Lower leg skin (tissue), 4 donors: ENCODE results near the gene CD14. TPM values are rescaled to one million over a fixed set of nuclear protein-coding genes. Genes with fewer than 3 reads are reported as not detected.
"Not testable (repeated sequence)": the region's sequence is repeated elsewhere in the genome, so short reads cannot be mapped to it uniquely, and the experiment has no call there.

Experiments used
- DNase-seq, 2 donors: peaks; one replicate each; pipeline ENCODE4 v3.0.0-alpha.2; 2019; ENCODE audit warnings: low spot score in 2 of 2
- H3K4me3 ChIP-seq: fragments of 200-600 bp; sonication (generic); 2 replicates; pipeline ENCODE4 v1.5.1; 2017; ENCODE audit warnings: mild to moderate bottlenecking, low read depth; ENCODE audit not compliant: poor library complexity, severe bottlenecking
- CTCF ChIP-seq, 3 donors: fragments of 450-650 bp; IDR thresholded peaks; one replicate each; pipeline ENCODE4 v1.5.1; 2016; ENCODE audit warnings: antibody characterized with exemption in 3 of 3, mild to moderate bottlenecking in 3 of 3, moderate library complexity in 2 of 3
- POLR2A ChIP-seq, 2 donors: fragments of 450-650 bp; IDR thresholded peaks; one replicate each; pipeline ENCODE4 v1.6.1; 2016 to 2017; ENCODE audit warnings: antibody characterized with exemption in 2 of 2, mild to moderate bottlenecking in 1 of 2, moderate library complexity in 1 of 2
- WGBS, 2 donors: methylation state at CpG; one replicate each; pipeline ENCODE4 v1.1.5; 2018; 5-methylcytosine and 5-hydroxymethylcytosine counted together
- intact Hi-C: fragments of 100-400 bp; cut with DNase I; formaldehyde crosslinking; loops from one replicate; pipeline ENCODE4 v1.15.0; 2023; ENCODE audit warnings: low total_unique reads
- total RNA-seq, 4 donors: library from RNA; depleted of rRNA; stranded (reverse); fragments of >200 nt; gene quantifications; one replicate each; pipeline ENCODE4 v1.1.0, GENCODE V29; 2016

Gene CD14
- total RNA-seq, 4 donors from 2014 or later: 14.9 to 22.1 (median 19.1) TPM

GRCh38 chr5:140664030-140664358 is 31.0 kb upstream of the CD14 start:
- DNase-seq: no peak
- no peak for TF ChIP-seq POLR2A (IDR thresholded peaks at IDR 0.05)
- TF ChIP-seq CTCF (IDR thresholded peaks at IDR 0.05): no peak
- WGBS, 2 donors: 13 to 16% methylated on average over 18 of the region's 18 CpGs
- intact Hi-C loops: no loop called here
- H3K4me3 ChIP-seq: peak overlapping the region; percentile 84

- H3K4me3 ChIP-seq, intact Hi-C loops: not testable (repeated sequence)
- DNase-seq: peak in 1 of 2 donors; percentile 70
- 84 to 88% methylated on average over 6 of the region's 6 CpGs for WGBS, 2 donors
Measured at GRCh38 chr5:140660371-140660770, 27.4 kb upstream of the CD14 start.

GRCh38 chr5:140658870-140659269 is 25.9 kb upstream of the CD14 start:
- no peak overlapping the region for H3K4me3 ChIP-seq
- TF ChIP-seq CTCF (IDR thresholded peaks at IDR 0.05) (no peak), POLR2A (IDR thresholded peaks at IDR 0.05) (no peak)
- DNase-seq: no peak
- intact Hi-C loops: no loop called here
- WGBS, 2 donors: 95 to 96% methylated on average over 17 of the region's 17 CpGs

- intact Hi-C loops: no loop called here
- no peak for DNase-seq
- TF ChIP-seq POLR2A (IDR thresholded peaks at IDR 0.05): no peak
- no peak for TF ChIP-seq CTCF (IDR thresholded peaks at IDR 0.05)
- H3K4me3 ChIP-seq: peak overlapping the region; percentile 69
- WGBS, 2 donors: 1% methylated on average over 18 to 27 of the region's 27 CpGs
Measured at GRCh38 chr5:140647042-140647419, 14.1 kb upstream of the CD14 start.

- H3K4me3 ChIP-seq: no peak overlapping the region
- intact Hi-C loops: no loop called here
- WGBS, 2 donors: 43 to 49% methylated on average over 3 of the region's 3 CpGs
- TF ChIP-seq POLR2A (IDR thresholded peaks at IDR 0.05) (no peak), CTCF (IDR thresholded peaks at IDR 0.05) (no peak)
- peak in 1 of 2 donors; percentile 78 for DNase-seq
Measured at GRCh38 chr5:140642718-140643117, 9.7 kb upstream of the CD14 start.

- no peak overlapping the region for H3K4me3 ChIP-seq
- 73 to 85% methylated on average over 6 to 8 of the region's 8 CpGs for WGBS, 2 donors
- TF ChIP-seq POLR2A (IDR thresholded peaks at IDR 0.05) (no peak), CTCF (IDR thresholded peaks at IDR 0.05) (no peak)
- peak in 1 of 2 donors; percentile 70 for DNase-seq
- intact Hi-C loops: no loop called here
Measured at GRCh38 chr5:140641716-140642115, 8.7 kb upstream of the CD14 start.
